MCF 10A (cell line): ENCODE results near the gene SERTAD3. TPM values are rescaled to one million over a fixed set of nuclear protein-coding genes. Genes with fewer than 3 reads are reported as not detected.
"Not testable (repeated sequence)": the region's sequence is repeated elsewhere in the genome, so short reads cannot be mapped to it uniquely, and the experiment has no call there.

Experiments
- BruUV-seq: library from RNA; stranded (reverse); fragments of 400-500 nt; replicated peaks from 2 replicates; lab custom pipeline; 2021; lab: Mats Ljungman, UMichigan
- CTCF ChIA-PET: fragments of 300-600 bp; sonication (Branson Sonifier 250); formaldehyde crosslinking; extraction: SDS; loops from one replicate; lab custom pipeline; 2021; ENCODE audit warnings: antibody characterized with exemption, inconsistent platforms; lab: Yijun Ruan, JAX
- POLR2A ChIA-PET: fragments of 300-600, 350-650 bp; sonication (Branson Sonifier 250); formaldehyde crosslinking; extraction: SDS; loops from one replicate; lab custom pipeline; 2020; ENCODE audit warnings: antibody characterized with exemption, inconsistent platforms; lab: Yijun Ruan, JAX
- DNase-seq: peaks from one replicate; pipeline ENCODE4 v3.0.0-alpha.2; 2018; ENCODE audit not compliant: unreplicated experiment
- H3K27ac Mint-ChIP-seq: one replicate; pipeline ENCODE4 v1.8.0; 2022; ENCODE audit warnings: mild to moderate bottlenecking, low read depth, mixed read lengths; ENCODE audit not compliant: unreplicated experiment
- H3K27me3 Mint-ChIP-seq: one replicate; pipeline ENCODE4 v1.8.0; 2022; ENCODE audit warnings: mixed read lengths; ENCODE audit not compliant: insufficient read depth, unreplicated experiment
- H3K36me3 Mint-ChIP-seq: one replicate; pipeline ENCODE4 v1.8.0; 2022; ENCODE audit warnings: mild to moderate bottlenecking, moderate library complexity, mixed read lengths; ENCODE audit not compliant: insufficient read depth, unreplicated experiment
- H3K4me1 Mint-ChIP-seq: one replicate; pipeline ENCODE4 v1.8.0; 2022; ENCODE audit warnings: mixed read lengths; ENCODE audit not compliant: insufficient read depth, unreplicated experiment
- H3K4me3 Mint-ChIP-seq: one replicate; pipeline ENCODE4 v1.8.0; 2022; ENCODE audit warnings: mild to moderate bottlenecking, moderate library complexity, mixed read lengths; ENCODE audit not compliant: unreplicated experiment
- H3K9me3 Mint-ChIP-seq: one replicate; pipeline ENCODE4 v1.8.0; 2022; ENCODE audit warnings: mixed read lengths; ENCODE audit not compliant: unreplicated experiment
- CTCF ChIP-seq: fragments of 200-600 bp; IDR thresholded peaks from one replicate; pipeline ENCODE4 v1.8.0; 2022; ENCODE audit warnings: antibody characterized with exemption, mild to moderate bottlenecking; ENCODE audit not compliant: unreplicated experiment
- intact Hi-C: fragments of 100-400 bp; cut with micrococcal nuclease; formaldehyde crosslinking; loops from 2 replicates; pipeline ENCODE4 v1.14.1; 2022
- total RNA-seq: library from RNA; stranded (reverse); gene quantifications from 2 replicates; pipeline ENCODE4 v1.2.3, GENCODE V29; 2022

SERTAD3 gene
- total RNA-seq, 1 experiment from 2014 or later, result 23.3 TPM

GRCh38 chr19:40489882-40490230 is 45.7 kb upstream of the SERTAD3 start:
- peaks cover 36% of the 10 kb centered on the region for H3K27me3 Mint-ChIP-seq
- BruUV-seq, result no TSS peak
- intact Hi-C loops, result no loop called here
- no peak for TF ChIP-seq CTCF
- no peak overlapping the region for H3K4me3 Mint-ChIP-seq
- peaks cover 7% of the 10 kb centered on the region for H3K4me1 Mint-ChIP-seq
- ChIA-PET POLR2A (no interaction called here), CTCF (no interaction called here)
- H3K27ac Mint-ChIP-seq, result no peak overlapping the region
- no peak for DNase-seq
- H3K36me3 Mint-ChIP-seq, result no peaks in the 10 kb centered on the region
- no peaks in the 10 kb centered on the region for H3K9me3 Mint-ChIP-seq

GRCh38 chr19:40486017-40486416 is 41.9 kb upstream of the SERTAD3 start:
- no TSS peak for BruUV-seq
- H3K36me3 Mint-ChIP-seq, result no peaks in the 10 kb centered on the region
- H3K27me3 Mint-ChIP-seq, result no peaks in the 10 kb centered on the region
- no peak overlapping the region for H3K27ac Mint-ChIP-seq
- no peak overlapping the region for H3K4me3 Mint-ChIP-seq
- TF ChIP-seq CTCF, result no peak
- H3K4me1 Mint-ChIP-seq, result peaks cover 7% of the 10 kb centered on the region
- no peak for DNase-seq
- H3K9me3 Mint-ChIP-seq, result no peaks in the 10 kb centered on the region
- intact Hi-C loops, result no loop called here
- POLR2A ChIA-PET, result no interaction called here
- CTCF ChIA-PET, result interaction anchor here (1.1 kb wide), 1 partner anchor 84 kb away, joined by 4 read pairs; no protein-coding TSS in a partner anchor

GRCh38 chr19:40475878-40476644 is 31.9 kb upstream of the SERTAD3 start:
- ChIA-PET POLR2A (interaction anchor here (0.7 to 1.2 kb wide), 3 partner anchors 10 to 48 kb away, joined by 3 to 6 read pairs (median 4); partner anchors contain the start of gene BLVRB), CTCF (interaction anchor here (0.9 to 1.4 kb wide), 3 partner anchors 46 to 344 kb away, joined by 3 to 7 read pairs (median 3); no protein-coding TSS in a partner anchor)
- DNase-seq, H3K4me3 Mint-ChIP-seq, intact Hi-C loops, H3K27me3 Mint-ChIP-seq, H3K4me1 Mint-ChIP-seq, H3K36me3 Mint-ChIP-seq, H3K9me3 Mint-ChIP-seq, H3K27ac Mint-ChIP-seq, BruUV-seq: not testable (repeated sequence)

GRCh38 chr19:40474737-40475136 is 30.6 kb upstream of the SERTAD3 start:
- intact Hi-C loops, result no loop called here
- no peaks in the 10 kb centered on the region for H3K9me3 Mint-ChIP-seq
- CTCF ChIA-PET, result interaction anchor here (0.6 to 0.7 kb wide), 3 partner anchors 96 to 704 kb away, joined by 3 read pairs; no protein-coding TSS in a partner anchor
- peaks cover 6% of the 10 kb centered on the region for H3K36me3 Mint-ChIP-seq
- no TSS peak for BruUV-seq
- POLR2A ChIA-PET, result interaction anchor here (0.6 to 1.2 kb wide), 4 partner anchors 9 to 363 kb away, joined by 3 to 4 read pairs (median 3); partner anchors contain the start of gene BLVRB
- no peak overlapping the region for H3K27ac Mint-ChIP-seq
- H3K4me3 Mint-ChIP-seq, result no peak overlapping the region
- DNase-seq, result no peak
- no peaks in the 10 kb centered on the region for H3K27me3 Mint-ChIP-seq
- TF ChIP-seq CTCF, result no peak
- H3K4me1 Mint-ChIP-seq, result no peaks in the 10 kb centered on the region
